HG02970 (cell line): ENCODE results near the gene PEX14.
"Not testable (repeated sequence)": the region's sequence is repeated elsewhere in the genome, so short reads cannot be mapped to it uniquely, and the experiment has no call there.

Experiments
- ATAC-seq: cut with Tn5 transposase; IDR thresholded peaks from one replicate; pipeline ENCODE4 v1.9.1; 2021; ENCODE audit warnings: mild to moderate bottlenecking, moderate library complexity, moderate number of reproducible peaks; ENCODE audit not compliant: unreplicated experiment, low FRiP score

PEX14 gene

GRCh38 chr1:10474613-10475507, at the start of gene PEX14:
Gene PEX14, plus strand, starts transcription at chr1:10474950. Its CDS starts 17 bp downstream, at chr1:10474967.
- peak; percentile 41 for ATAC-seq

GRCh38 chr1:10425826-10426534, 48.8 kb upstream of the PEX14 start:
- not testable (repeated sequence) for ATAC-seq

- not testable (repeated sequence) for ATAC-seq
Measured at GRCh38 chr1:10426535-10426848, 48.3 kb upstream of the PEX14 start.

- ATAC-seq, result no peak
Measured at GRCh38 chr1:10428984-10429383, 45.8 kb upstream of the PEX14 start.

- no peak for ATAC-seq
Measured at GRCh38 chr1:10429868-10430215, 44.9 kb upstream of the PEX14 start.

- ATAC-seq, result peak; percentile 72
Measured at GRCh38 chr1:10430216-10431069, 44.3 kb upstream of the PEX14 start, which contains the start of gene CENPS. Gene CENPS, plus strand, starts transcription at chr1:10430433. Its CDS starts 85 bp downstream, at chr1:10430518.

GRCh38 chr1:10431070-10431730, 43.5 kb upstream of the PEX14 start:
- ATAC-seq, result no peak

- no peak for ATAC-seq
Measured at GRCh38 chr1:10432910-10433700, 41.6 kb upstream of the PEX14 start.

- no peak for ATAC-seq
Measured at GRCh38 chr1:10433790-10434189, 41.0 kb upstream of the PEX14 start.

GRCh38 chr1:10434590-10434989, 40.2 kb upstream of the PEX14 start:
- no peak for ATAC-seq

- no peak for ATAC-seq
Measured at GRCh38 chr1:10437052-10437451, 37.7 kb upstream of the PEX14 start.

- ATAC-seq, result no peak
Measured at GRCh38 chr1:10438677-10439163, 36.0 kb upstream of the PEX14 start.

GRCh38 chr1:10440305-10440704, 34.4 kb upstream of the PEX14 start:
- no peak for ATAC-seq

- ATAC-seq, result no peak
Measured at GRCh38 chr1:10440794-10441193, 34.0 kb upstream of the PEX14 start.

- no peak for ATAC-seq
Measured at GRCh38 chr1:10444248-10444647, 30.5 kb upstream of the PEX14 start.

- no peak for ATAC-seq
Measured at GRCh38 chr1:10444795-10445397, 29.9 kb upstream of the PEX14 start.

GRCh38 chr1:10446790-10447422, 27.8 kb upstream of the PEX14 start:
- no peak for ATAC-seq

- ATAC-seq, result no peak
Measured at GRCh38 chr1:10449751-10450150, 25.0 kb upstream of the PEX14 start, which contains the start of gene CORT. Gene CORT, plus strand, starts transcription at chr1:10450031. Its CDS starts 193 bp downstream, at chr1:10450224.
